ENCODE measurements around the gene AKAP13. TPM values are rescaled to one million over a fixed set of nuclear protein-coding genes. Genes with fewer than 3 reads are reported as not detected.

The AKAP13 gene
- total RNA-seq, 1 donor from 2014 or later: 71.8 TPM

DNA sequence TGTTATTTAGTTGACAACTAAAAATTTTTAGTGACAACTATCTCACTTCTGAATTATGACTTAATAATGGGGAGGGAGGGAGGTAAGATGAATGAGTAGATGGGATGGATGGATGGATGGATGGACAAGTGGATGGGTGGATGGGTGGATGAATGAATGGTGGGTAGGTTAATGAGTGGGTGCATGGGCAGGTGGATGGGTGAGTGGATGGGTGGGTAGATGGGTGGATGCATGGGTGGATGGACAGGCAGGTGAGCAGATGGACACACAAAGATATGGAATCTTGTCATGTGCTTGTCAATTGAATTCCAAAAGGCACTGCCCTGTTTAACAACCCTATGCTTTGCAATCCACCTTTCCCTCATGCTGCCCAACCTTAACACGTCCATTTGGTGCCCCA lies 372.9 kb downstream of the AKAP13 start:
- DNase-seq (ENCODE audit: low read depth, low spot score): no peak

DNA sequence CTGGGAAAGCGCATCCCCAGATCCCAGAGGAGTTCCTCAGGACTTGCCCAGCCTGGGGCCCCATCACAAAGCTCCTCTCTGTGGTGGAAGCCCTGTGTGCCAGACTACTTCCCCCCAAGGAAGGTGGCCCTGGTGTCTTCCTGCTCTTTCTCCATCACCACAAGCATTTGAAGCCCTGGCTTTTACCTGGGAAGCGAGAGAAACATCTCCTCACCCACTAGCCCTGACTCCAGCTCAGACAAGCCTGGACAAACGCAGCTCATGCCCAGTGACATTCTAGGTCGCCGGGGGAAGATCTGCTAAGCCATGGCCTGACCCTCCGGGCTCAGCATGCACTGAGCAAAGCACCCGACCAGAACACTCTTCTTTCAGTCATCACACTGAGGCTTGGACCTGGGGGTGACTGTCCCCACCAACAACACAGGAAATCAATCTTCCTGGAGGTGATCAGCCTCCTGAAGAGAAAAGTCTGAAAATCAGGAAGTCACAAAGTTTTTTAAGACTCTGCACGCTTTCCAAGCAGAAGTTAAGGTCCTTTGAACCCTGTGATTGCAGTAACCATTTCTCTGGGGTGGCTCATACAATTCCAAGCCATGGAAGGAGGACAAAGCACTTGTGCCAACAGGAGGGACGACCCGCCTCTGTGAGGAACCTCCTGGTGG lies 373.5 kb downstream of the AKAP13 start:
- DNase-seq (ENCODE audit: low read depth, low spot score): no peak

DNA sequence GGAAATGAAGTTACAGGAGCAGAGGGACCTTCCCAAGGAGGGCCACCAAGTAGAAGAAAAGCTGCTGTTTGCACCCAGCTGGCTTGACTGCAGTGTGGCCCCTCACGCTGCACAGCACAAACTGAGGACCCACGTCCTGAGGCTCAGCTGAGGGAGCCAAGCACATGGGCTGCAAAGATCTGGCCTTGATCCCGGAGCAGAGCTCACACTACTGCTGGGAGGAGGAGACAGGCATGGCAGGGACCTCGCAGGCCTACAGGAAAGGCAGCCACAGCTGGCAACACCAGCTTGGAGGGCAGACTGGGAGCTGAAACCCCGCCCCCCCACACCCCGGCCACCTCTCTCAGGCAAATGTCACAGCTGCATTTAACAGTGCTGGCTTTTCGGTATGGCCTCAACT lies 374.6 kb downstream of the AKAP13 start:
- no peak for DNase-seq (ENCODE audit: low read depth, low spot score)

DNA sequence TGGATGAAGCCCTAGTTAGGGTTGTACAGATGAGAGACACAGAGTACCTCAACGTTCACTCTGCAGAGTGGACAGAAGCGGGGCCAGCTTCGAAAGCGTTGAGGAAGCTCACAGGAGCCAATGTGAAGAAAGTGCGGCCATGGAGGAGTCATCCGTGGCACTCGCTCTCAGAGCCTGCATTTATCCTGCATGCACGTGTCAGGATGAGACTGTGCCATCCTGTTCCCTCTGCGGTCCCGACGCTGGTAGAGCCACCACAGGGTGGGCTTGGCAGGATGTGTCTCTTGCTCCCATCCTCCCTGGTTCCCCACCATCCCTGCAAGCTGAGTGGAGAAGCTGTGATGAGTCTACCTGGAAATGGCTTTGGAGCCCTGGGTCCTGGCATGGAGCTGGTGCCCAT lies 375.1 kb downstream of the AKAP13 start:
- no peak for DNase-seq (ENCODE audit: low read depth, low spot score)

DNA sequence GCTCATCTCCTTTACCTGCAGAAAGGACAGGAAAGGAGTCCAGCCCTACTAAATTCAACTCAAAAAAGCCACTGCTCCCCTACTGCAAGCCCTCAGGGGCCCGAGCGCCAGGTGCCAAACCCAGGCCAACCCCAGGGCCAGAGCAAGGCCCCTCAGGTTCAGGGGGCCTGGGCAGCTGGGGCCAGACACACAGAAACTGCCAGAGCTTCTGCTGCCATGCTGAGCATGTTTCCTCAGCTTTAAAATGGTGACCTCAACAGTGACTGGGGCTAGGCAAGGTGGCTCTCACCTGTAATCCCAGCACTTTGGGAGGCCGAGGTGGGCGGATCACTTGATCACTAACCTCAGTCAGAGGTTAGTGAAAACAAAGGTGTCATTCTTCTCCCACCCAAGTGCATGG lies 375.5 kb downstream of the AKAP13 start:
- no peak for DNase-seq (ENCODE audit: low read depth, low spot score)

DNA sequence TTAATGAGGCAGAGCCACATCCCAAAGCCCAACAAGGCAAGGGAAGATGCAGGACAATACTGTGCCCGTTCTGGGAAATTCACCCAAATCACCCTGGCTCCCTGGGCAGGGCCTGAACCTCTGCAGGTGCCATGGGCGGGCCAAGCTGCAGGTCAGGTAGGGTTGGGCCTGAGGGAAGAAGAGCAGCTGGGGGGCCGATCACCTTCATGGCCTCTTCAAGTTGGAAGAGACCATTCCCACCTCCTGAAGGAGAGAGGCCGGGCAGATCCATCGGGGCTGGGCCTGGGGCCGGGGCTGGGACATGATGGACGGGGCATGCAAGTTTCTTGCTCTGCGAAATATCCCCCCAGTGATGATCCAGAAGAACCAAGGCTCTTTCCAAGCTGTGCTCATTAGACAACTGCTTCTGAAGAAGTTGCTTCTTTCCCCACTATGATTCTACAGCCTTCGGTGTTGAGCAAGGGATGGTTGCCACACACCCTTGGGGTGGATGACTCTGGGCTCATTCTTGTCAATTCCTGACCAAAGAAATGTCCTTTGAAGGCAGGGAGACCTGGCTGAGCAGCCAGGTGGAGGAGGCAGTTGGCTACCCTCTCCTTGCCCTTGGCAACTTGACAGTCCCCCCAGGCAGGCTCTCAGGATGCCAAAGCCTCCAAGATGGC lies 376.1 kb downstream of the AKAP13 start:
- no peak for DNase-seq (ENCODE audit: low read depth, low spot score)

DNA sequence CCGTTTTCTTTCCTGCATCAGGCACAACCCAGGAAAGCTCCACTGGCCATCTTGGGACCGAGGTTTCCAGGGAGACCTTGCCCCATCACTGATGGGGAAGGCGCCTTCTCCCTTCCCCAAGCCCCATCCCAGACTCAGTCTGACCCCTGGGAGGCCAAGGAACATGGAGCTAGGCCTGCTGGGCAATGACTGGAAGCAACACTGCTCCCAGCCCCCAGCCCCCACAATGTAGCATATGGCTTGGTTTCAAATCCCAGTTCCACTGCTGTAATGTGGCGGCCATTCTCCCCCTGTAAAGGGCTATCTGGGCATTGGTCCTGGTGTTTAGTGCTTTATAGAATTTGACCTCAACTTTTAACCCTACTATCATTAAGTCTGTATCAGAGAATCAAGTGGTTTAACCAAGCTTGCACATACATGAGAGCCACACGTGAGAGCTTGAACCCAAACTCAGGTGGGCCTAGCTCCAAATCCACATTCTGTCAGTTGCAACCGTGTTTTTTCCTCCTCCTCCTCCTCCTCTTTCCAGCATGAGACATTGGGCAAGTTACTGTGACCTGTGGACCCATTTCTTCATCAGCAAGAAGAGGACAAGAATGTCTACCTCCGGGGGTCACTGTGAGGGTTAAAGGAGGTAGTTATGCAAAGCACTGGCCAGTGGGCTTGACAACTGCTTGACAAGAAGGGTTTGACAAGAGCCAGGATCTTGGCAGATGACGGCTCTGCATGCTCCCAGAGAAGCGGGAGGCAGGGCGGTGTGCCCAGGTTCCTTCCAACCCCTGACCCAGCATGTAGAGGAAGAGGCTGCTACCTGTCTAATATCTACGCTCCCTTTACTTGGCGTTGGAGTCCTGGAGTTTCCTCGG lies 376.9 kb downstream of the AKAP13 start:
- DNase-seq (ENCODE audit: low read depth, low spot score): no peak

DNA sequence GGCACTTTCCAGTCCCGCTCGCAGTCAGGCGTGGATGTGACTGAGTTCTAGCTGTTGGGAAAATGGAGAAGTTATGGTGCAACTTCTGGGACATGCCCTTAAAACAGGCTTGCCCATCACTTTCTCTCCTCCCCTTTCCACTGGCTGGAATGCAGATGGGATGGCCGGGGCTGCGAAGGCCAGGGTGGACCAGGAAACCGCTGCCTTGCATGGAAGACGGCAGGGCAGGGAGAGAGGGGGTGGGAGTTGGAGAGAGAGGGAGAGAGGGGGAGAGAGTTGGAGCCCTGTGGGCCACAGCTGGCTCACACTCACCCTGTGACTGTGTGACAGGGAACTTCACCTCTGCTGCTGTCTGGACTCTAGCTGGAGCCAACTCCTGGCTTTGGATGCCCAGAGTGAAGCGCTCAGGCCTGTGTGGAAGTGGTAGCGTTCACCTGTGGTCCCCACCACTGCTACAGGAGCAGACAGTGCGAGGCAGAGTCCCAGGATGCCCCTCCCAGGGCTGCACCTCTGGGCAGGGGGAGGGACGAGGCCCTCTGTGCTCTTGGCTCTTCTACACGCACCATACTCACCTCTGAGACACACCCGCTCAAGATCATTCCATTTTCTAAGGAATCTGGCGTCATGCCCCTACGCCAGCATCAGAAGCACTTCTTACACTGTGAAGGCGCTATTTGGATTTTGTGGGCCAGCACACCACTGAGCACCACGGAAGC lies 377.7 kb downstream of the AKAP13 start:
- DNase-seq (ENCODE audit: low read depth, low spot score): no peak

DNA sequence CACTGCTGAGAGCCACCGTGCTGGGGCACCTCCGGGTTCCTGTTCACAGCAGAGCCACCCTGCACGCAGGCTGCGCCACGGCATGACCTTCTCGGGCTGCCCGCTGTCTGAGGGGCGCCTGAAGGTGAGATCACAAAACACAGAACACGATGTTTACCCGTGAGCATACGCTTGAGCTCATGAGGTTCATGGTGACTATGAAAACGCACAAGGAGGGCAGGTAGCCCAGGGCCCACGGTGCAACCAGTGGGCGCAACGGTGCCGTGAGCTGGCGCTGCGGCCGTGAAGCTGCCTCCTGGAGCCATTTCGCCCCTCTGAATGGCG lies 378.2 kb downstream of the AKAP13 start:
- DNase-seq (ENCODE audit: low read depth, low spot score): no peak

DNA sequence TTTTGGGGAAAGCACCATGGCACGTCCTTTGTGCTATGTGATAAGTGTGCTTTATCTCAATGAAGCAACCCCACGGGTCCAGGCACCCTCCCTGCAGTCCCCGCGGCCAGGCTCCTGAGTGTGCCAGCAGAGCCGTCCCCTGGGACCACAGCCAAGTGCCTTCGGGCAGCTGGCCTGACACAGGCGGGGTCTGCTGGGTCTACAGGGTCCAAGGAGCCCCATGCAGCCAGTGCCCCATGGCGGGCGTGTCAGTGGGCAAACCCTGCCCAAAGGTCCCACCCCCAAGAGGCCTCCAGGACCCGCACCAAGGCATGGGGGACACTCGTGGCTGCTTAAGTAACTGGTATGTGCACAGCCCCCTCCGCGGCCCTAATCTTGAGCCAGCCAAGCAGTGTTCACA lies 379.0 kb downstream of the AKAP13 start:
- DNase-seq (ENCODE audit: low read depth, low spot score): no peak

DNA sequence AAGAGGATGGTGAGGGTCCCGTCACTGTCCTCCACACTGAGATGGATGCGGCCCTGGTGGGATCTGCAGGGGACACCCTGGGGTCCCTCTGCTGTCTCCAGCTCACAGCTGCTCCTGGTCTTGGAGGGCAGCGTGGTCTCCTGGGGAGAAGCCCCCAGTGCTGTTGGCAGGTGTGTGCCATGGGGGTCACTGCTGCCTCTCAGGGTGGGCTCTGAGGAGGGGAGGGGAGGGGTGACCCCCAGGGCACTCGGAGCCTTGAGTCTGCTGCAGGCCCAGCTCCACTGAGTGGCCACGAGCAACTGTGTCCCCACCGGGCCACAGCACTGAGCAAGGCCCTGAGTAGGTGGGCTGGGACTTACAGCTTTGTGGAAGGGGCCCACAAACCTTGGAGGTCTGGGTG lies 379.6 kb downstream of the AKAP13 start:
- no peak for DNase-seq (ENCODE audit: low read depth, low spot score)

DNA sequence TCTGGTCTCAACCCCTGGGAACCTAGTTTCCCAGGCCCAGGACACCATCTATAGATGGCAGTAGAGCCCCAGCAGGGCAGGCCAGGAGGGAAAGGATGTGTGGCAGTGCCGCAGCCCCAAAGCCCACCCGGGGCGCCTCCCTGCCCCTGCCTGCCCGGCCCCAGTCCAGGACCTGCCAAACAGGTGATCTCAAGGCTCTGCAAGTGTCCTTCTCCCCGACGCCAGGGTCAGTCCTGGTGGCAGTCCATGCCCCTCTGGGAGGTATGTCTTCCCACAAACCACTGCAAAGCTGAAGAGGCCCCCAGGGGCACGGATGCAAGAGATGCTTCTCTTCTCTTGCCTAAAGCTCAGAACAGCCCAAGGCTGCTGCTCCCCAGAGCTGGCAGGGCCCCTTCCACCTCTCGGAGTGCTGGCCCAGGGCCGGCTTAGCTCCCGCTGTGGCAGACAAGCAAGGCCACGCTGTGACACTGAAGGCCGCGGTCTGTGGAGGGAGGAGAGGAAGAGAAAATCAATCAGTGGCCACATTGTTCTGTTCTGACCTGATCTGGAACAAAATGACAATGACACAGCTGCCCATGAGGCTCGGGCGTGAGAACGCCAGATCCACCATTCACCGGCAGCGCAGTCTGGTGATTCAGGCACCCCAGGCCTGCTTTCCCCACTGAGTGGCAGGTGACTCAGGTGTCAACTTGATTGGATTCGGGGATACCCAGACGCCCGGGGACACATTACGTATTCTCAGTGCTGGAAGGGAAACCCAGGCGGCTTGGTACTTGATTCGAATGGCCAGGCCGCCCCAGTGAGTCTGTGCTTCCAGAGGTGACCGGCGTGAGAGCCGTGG lies 380.3 kb downstream of the AKAP13 start:
- DNase-seq (ENCODE audit: low read depth, low spot score): no peak

DNA sequence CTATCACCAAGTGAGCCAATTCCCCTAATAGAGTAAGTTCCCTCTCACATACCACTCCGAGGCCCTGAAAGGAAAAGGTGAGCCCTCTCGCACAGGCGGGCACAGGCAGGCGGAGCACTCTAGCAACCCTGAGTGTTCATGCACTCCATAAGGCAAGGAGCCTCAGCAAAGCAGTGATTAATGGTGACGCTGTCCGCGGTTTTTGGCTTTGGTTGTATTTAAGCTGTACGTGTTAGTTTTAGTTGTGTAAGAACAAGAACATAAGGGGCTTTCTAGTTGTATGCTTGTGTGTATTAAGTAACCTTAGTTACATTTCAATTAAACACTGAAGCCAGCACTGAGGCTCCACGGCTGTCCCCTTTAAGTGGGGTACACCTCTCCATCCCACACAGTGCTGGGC lies 381.2 kb downstream of the AKAP13 start:
- no peak for DNase-seq (ENCODE audit: low read depth, low spot score)

DNA sequence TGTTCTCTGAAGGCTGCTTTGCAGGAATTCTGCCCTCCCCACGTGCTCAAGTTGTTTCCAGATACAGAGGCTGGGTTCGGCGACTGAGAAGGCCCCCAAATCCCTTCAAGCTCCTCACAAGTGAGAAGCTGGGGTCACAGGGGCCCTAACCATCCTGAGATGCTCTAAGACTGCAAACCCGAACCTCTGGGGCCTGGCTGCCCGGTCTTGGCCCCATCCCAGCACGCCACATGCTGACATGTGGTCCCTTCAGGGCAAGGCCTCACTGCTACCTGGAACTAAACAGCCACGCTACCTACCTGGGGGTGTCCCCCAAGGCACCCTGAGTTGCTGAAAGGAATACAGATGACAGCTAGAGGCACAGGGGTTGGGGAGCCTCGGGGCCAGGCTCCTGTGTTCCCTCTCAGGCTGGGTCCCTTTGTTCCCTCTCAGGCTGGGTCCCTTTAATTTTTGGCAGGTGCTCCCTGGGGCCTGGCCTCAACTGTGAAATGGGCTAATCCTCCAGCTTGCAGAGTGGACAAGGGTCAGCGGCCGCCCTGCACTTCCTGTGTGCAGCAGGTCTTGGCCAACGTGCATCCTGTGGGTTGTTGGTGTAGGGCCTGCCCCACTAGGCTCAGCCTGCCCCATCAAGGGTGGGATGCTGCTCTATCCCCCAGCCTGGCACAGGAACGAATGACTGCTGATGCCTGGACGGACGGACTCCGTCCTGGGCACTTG lies 381.8 kb downstream of the AKAP13 start:
- DNase-seq (ENCODE audit: low read depth, low spot score): no peak

DNA sequence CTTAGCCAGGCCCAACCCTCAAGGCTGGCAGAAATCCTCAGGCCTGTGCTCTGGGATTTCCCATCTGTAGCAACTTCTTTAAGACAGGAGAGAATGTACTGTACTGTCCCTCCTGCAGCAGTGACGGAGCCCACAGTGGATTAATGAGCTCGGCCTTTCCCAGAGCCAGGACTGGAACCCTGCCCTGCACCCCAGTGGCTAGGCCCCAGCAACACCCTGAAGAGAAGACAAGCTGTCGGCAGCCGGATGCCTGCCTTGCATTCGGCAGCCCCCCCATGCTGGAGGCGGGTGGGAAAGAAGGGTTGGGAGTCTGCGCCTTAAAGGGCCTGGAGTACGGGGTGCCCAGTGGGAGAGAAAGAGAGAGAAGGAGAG lies 382.3 kb downstream of the AKAP13 start:
- DNase-seq (ENCODE audit: low read depth, low spot score): no peak

DNA sequence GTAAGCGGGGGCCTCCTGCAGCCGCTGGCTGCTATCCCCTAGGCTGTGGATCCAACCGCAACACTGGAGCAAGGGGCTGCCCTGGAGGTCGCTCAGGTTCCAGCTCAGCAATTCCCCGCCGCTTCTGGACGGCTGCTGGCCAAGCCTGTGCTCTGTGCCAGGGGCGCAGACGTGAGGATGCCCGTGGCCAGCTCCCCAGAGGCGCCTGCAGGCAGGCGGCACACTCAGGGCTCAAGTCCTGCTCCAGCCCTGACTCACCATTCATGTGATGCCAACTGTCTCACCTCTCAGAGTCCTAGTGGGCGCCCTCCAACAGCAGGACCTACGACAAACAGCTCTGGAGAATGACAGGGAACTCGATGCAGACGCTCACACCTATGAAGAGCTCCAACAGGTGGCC lies 382.8 kb downstream of the AKAP13 start:
- DNase-seq (ENCODE audit: low read depth, low spot score): no peak

DNA sequence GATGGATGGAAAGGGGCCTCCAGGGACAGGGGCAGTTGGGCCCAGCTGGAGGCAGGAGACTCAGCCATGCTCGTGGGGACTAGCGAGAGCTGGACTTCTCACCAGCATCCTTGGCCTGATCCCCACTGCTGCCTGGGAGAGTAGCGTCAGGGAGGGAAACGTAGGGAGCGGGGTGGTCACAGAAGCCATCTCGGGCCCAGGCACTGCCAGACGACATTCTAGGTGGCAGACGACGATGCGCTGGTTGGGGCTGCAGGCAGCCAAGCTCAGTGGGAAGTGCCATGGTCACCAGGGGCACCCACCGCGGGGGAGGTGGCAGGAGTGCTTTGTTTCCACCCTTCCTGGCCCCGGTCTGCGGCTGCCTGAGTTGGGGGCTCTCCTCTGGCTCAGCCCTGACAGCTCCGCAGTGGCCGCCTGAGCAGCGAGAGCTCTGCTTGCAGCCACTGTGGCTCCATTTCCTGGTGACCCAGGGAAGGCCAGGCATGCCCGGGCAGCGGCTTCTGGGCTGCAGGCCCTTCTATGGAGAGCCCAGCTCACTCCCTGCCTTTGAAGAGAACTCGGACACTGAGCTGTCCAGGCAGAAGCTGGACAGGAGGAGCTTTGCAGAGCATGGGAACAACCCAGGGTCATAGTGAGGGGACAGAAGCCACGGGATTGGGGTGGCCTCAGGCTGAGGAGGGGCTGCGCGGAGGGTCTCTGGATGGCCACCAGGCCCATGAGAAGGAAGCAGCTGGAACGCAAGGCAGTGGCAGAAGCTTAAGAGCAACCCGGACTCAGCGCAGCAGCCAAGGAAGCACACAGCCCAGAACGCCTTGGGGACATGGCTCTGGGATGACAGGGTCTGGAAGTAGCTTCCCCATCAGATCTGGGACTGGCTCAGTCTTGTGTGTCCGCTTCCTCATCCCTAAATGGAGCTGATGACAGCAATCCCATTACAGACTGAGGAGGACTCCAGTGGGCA lies 383.6 kb downstream of the AKAP13 start:
- no peak for DNase-seq (ENCODE audit: low read depth, low spot score)

DNA sequence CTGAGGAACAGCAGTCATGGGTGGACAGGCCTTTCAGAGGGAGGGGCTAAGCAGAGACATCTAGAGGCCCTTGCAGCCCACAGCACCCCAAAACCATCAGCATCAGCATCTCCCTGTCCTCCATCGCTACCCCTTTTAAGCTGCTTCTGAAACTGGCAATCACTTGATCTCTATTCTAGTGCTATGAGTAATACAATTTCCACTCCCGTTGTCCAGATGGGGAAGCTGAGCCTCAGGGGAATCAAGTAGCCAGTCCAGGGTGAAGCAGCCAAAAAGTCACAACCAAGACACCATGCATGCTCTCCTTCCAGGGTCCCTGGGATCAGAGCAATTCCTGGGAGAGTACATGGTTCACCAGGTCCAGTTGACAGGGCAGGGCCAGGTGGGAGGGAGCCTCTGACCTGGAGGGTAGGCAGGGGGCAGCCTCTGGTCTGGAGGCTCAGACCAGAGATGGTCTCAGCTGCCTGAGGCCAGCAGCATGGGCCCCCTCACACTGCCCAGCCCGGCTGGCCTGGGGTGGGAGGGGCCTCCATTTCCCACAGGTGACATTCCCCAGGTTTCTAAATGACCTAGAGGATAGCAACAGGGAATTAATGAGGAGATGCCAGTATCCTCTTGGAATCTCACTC lies 384.4 kb downstream of the AKAP13 start:
- DNase-seq (ENCODE audit: low read depth, low spot score): no peak

Data from pulmonary artery endothelial cell (primary cell).